Measurements from ENCODE around the gene ZNF830.

GRCh38 chr17:34988644-34989043, 27.3 kb downstream of the ZNF830 start:
- no peak for TF ChIP-seq GATA3 (IDR thresholded peaks at IDR 0.05; ENCODE audit: low read depth, low read length)
- TF ChIP-seq GATA2 (IDR thresholded peaks at IDR 0.05; ENCODE audit: low read depth, low read length), result no peak

Data from SH-SY5Y (cell line).